Measurements from ENCODE around the gene LRRC18. TPM values are rescaled to one million over a fixed set of nuclear protein-coding genes. Genes with fewer than 3 reads are reported as not detected.

Gene LRRC18
- total RNA-seq, 1 experiment from 2014 or later: not detected

- H3K27me3 ChIP-seq (ENCODE audit: control insufficient read depth, insufficient read depth, low read length): no peaks in the 10 kb centered on the region
- no peaks in the 10 kb centered on the region for H3K36me3 ChIP-seq (replicated peaks; ENCODE audit: control insufficient read depth, insufficient read depth, low read length)
- no peak overlapping the region for H3K4me3 ChIP-seq (ENCODE audit: insufficient read depth, low read depth, low read length)
- DNase-seq: no peak
Observed at GRCh38 chr10:48907730-48908129, 31.9 kb downstream of the LRRC18 start.

- no peak for DNase-seq
- no peaks in the 10 kb centered on the region for H3K27me3 ChIP-seq (ENCODE audit: control insufficient read depth, insufficient read depth, low read length)
- H3K36me3 ChIP-seq (replicated peaks; ENCODE audit: control insufficient read depth, insufficient read depth, low read length): no peaks in the 10 kb centered on the region
- H3K4me3 ChIP-seq (ENCODE audit: insufficient read depth, low read depth, low read length): no peak overlapping the region
Observed at GRCh38 chr10:48906841-48907240, 32.8 kb downstream of the LRRC18 start.

DNA sequence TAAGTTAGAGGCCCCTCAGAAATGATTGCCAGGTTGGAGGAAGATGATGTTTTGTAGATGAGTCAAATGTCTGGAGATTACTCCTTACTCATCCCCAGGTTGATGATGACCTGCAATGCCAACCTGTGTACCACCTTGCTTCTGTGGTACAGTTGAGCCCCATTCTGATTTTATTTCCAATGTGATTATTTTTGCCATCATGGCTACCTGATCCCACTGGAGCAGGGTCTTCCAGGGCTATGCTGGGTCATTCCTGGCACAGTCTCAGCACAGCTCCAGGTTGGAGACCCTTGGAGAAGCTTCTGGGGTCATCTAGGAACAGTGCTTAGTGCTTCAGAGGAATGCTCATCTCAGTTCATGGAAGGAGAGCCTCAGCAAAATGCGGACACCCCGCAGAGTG is 34.3 kb downstream of the LRRC18 start:
- H3K27me3 ChIP-seq (ENCODE audit: control insufficient read depth, insufficient read depth, low read length): no peaks in the 10 kb centered on the region
- H3K36me3 ChIP-seq (replicated peaks; ENCODE audit: control insufficient read depth, insufficient read depth, low read length): no peaks in the 10 kb centered on the region
- no peak for DNase-seq
- no peak overlapping the region for H3K4me3 ChIP-seq (ENCODE audit: insufficient read depth, low read depth, low read length)

DNA sequence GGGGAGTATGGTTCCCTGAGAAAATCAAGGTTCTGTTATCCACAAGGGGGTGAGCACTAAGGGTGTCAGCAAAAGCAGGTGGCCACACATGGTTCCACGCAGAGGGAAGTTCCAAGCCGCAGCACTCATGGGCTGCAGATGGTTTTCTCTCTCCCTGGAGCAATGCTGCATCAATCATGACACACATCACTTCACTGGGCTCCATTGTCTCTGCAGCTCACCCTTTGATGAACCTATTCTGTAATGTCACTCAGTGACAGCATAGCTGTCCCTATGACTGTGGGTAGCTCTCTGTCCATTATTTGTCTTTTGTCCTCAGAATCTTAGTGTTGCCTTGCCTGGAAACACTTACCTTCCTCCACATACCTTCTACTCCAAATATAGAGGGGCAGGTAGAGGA is 34.8 kb downstream of the LRRC18 start:
- DNase-seq: no peak
- no peak overlapping the region for H3K4me3 ChIP-seq (ENCODE audit: insufficient read depth, low read depth, low read length)
- H3K27me3 ChIP-seq (ENCODE audit: control insufficient read depth, insufficient read depth, low read length): no peaks in the 10 kb centered on the region
- no peaks in the 10 kb centered on the region for H3K36me3 ChIP-seq (replicated peaks; ENCODE audit: control insufficient read depth, insufficient read depth, low read length)

DNA sequence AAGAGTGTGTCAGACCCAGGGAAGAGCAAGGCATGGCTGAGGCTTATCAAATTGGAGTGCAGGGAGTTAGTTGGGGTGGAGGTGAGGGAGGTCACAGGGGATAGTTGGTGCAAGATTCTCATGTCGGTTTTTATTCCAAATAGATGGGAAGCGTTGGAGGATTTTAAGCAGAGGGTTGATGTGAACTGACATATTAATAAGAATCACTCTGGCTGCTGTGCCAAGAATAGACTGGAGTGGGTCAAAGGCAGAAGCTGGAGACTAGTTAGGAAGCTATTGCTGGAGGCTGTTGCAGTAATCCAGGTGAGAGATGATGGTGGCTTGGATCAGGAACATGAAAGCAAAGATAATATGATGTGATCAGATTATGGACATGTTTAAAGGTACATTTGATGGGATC is 36.5 kb downstream of the LRRC18 start:
- no peak for DNase-seq
- H3K4me3 ChIP-seq (ENCODE audit: insufficient read depth, low read depth, low read length): no peak overlapping the region
- H3K36me3 ChIP-seq (replicated peaks; ENCODE audit: control insufficient read depth, insufficient read depth, low read length): no peaks in the 10 kb centered on the region
- H3K27me3 ChIP-seq (ENCODE audit: control insufficient read depth, insufficient read depth, low read length): no peaks in the 10 kb centered on the region

DNA sequence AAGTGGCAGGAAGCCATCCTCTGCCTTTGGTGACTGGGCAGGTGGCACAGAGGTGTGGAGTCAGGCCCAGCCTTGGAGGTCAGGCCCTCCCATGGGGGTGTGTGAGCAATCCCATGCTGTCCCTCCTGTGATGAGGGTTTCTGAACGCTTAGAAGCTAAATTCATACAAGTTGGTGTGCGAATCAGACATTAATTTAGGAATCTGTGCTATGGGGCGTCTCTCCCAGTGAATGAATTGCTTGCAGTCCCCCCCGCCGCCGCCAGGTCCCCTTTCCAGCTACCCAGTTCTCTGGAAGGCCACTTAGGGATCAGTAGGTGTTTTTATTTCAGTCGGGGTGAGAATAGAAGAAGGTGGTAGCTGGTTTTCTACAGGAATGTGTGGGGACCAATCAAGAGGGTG is 37.5 kb downstream of the LRRC18 start:
- no peak for DNase-seq
- H3K4me3 ChIP-seq (ENCODE audit: insufficient read depth, low read depth, low read length): no peak overlapping the region
- no peaks in the 10 kb centered on the region for H3K27me3 ChIP-seq (ENCODE audit: control insufficient read depth, insufficient read depth, low read length)
- H3K36me3 ChIP-seq (replicated peaks; ENCODE audit: control insufficient read depth, insufficient read depth, low read length): no peaks in the 10 kb centered on the region

DNA sequence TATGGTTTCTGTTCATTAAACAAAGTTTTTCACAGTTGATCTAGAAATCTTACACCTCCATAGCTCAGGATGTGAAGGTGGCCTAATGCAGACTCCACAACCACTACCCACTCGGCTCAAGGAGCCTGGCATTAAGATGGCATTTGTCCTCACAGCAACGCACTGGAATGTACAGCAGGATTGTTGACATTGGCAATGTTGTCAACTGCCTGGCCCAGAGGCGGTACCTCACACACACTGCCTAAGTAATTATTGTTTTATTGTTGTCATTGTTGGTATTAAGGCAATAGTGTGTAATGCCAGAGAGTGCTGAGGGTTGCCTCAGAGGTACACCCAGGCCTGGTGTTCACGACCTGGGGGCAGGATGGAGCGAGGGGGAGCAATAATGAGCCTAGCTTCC is 38.3 kb downstream of the LRRC18 start:
- no peaks in the 10 kb centered on the region for H3K27me3 ChIP-seq (ENCODE audit: control insufficient read depth, insufficient read depth, low read length)
- H3K4me3 ChIP-seq (ENCODE audit: insufficient read depth, low read depth, low read length): no peak overlapping the region
- no peak for DNase-seq
- no peaks in the 10 kb centered on the region for H3K36me3 ChIP-seq (replicated peaks; ENCODE audit: control insufficient read depth, insufficient read depth, low read length)

DNA sequence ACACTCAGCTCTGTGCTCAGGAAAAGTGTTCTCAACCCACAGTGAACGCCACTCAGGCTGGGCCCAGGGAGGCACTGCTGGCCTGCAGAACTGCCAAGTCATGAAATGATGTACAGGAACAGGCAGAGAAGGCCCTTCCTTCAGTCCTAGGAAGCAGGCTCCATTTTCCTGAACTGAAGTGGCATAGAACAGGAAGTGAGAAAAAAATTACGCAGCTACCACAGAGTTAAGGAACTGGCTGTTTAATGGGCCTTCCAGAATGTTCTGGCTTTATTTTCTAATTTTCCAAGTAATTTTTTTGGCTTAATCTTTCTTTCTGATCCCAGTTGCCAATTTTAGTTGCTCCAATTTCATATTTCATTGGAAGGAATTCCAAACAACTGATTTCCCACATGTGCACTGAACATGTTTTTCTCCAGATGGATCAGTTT is 39.3 kb downstream of the LRRC18 start:
- no peaks in the 10 kb centered on the region for H3K27me3 ChIP-seq (ENCODE audit: control insufficient read depth, insufficient read depth, low read length)
- no peak for DNase-seq
- H3K36me3 ChIP-seq (replicated peaks; ENCODE audit: control insufficient read depth, insufficient read depth, low read length): no peaks in the 10 kb centered on the region
- no peak overlapping the region for H3K4me3 ChIP-seq (ENCODE audit: insufficient read depth, low read depth, low read length)

GRCh38 chr10:48899781-48900180 is 39.9 kb downstream of the LRRC18 start:
- no peak for DNase-seq
- H3K4me3 ChIP-seq (ENCODE audit: insufficient read depth, low read depth, low read length): no peak overlapping the region
- H3K36me3 ChIP-seq (replicated peaks; ENCODE audit: control insufficient read depth, insufficient read depth, low read length): no peaks in the 10 kb centered on the region
- H3K27me3 ChIP-seq (ENCODE audit: control insufficient read depth, insufficient read depth, low read length): no peaks in the 10 kb centered on the region

DNA sequence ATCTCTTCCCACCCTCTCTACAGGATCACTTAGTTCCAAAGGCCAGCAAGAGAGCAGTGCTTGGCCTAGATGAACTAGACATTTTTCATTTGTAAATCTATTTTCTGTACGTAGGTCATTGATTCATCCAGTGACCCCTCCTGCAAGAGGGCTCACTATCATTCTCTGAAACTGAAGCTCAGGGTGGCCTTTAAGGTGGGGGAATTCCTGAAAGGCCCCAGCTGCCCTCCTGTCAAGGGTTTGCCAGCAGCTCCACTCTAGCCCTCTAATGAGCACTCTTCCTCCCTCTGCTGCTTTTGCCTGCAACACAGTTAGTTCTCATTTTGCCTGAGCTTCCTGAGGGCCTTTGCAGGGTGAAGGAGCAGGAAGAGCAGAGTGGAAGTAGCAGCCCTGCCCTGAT is 41.2 kb downstream of the LRRC18 start:
- DNase-seq: no peak
- no peak overlapping the region for H3K4me3 ChIP-seq (ENCODE audit: insufficient read depth, low read depth, low read length)
- H3K27me3 ChIP-seq (ENCODE audit: control insufficient read depth, insufficient read depth, low read length): no peaks in the 10 kb centered on the region
- H3K36me3 ChIP-seq (replicated peaks; ENCODE audit: control insufficient read depth, insufficient read depth, low read length): no peaks in the 10 kb centered on the region

- H3K36me3 ChIP-seq (replicated peaks; ENCODE audit: control insufficient read depth, insufficient read depth, low read length): no peaks in the 10 kb centered on the region
- no peak overlapping the region for H3K4me3 ChIP-seq (ENCODE audit: insufficient read depth, low read depth, low read length)
- no peaks in the 10 kb centered on the region for H3K27me3 ChIP-seq (ENCODE audit: control insufficient read depth, insufficient read depth, low read length)
- no peak for DNase-seq
Observed at GRCh38 chr10:48897441-48897790, 42.2 kb downstream of the LRRC18 start.

DNA sequence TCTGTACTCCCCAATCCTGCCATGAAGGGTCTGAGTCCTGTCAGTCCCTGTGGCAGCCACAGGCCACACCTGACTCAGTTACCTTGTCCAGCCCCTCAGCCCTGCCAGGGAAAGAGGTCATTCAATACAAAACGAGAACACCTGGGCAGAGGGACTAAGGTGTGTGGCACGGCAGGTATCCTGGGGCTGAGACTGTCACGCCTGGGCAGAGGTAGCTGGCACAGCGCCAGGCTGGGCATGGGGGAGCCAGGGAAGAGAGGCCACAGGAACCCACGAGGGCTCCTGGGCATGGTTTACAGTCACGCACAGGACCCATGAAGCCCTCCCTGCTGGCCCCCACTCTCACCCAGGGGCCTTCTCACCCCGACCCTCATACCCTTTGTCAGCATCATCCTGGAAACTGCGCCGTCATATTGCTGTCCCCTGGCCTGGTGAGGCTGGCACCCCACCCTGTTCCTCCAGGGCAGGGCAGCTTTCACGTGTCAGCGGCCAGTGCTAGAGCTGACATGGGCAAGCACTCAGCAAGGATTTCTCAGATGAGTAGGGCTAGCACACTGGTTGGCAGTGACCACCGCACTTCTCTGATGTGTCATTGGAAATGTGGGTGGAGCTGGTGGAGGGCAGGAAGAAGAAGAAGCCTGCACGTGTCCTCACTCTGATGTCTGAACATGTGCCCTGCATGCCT is 42.7 kb downstream of the LRRC18 start:
- DNase-seq: no peak
- Histone ChIP-seq H3K27me3 (ENCODE audit: control insufficient read depth, insufficient read depth, low read length) (no peaks in the 10 kb centered on the region), H3K36me3 (replicated peaks; ENCODE audit: control insufficient read depth, insufficient read depth, low read length) (no peaks in the 10 kb centered on the region), H3K4me3 (ENCODE audit: insufficient read depth, low read depth, low read length) (no peak overlapping the region)

- Histone ChIP-seq H3K36me3 (replicated peaks; ENCODE audit: control insufficient read depth, insufficient read depth, low read length) (no peaks in the 10 kb centered on the region), H3K27me3 (ENCODE audit: control insufficient read depth, insufficient read depth, low read length) (no peaks in the 10 kb centered on the region), H3K4me3 (ENCODE audit: insufficient read depth, low read depth, low read length) (no peak overlapping the region)
- no peak for DNase-seq
Observed at GRCh38 chr10:48895803-48896195, 43.8 kb downstream of the LRRC18 start.

- no peak for DNase-seq
- H3K4me3 ChIP-seq (ENCODE audit: insufficient read depth, low read depth, low read length): no peak overlapping the region
- no peaks in the 10 kb centered on the region for H3K27me3 ChIP-seq (ENCODE audit: control insufficient read depth, insufficient read depth, low read length)
- no peaks in the 10 kb centered on the region for H3K36me3 ChIP-seq (replicated peaks; ENCODE audit: control insufficient read depth, insufficient read depth, low read length)
Observed at GRCh38 chr10:48894911-48895802, 44.5 kb downstream of the LRRC18 start.
